HG03469 (cell line): ENCODE measurements around the gene OTUD5.
A peak's percentile ranks its signal among the peaks of the same experiment; 100 is the strongest.

Source experiments
- ATAC-seq: cut with Tn5 transposase; IDR thresholded peaks from one replicate; pipeline ENCODE4 v1.9.1; 2021; ENCODE audit warnings: mild to moderate bottlenecking, moderate library complexity, moderate number of reproducible peaks; ENCODE audit not compliant: unreplicated experiment

Gene OTUD5

DNA sequence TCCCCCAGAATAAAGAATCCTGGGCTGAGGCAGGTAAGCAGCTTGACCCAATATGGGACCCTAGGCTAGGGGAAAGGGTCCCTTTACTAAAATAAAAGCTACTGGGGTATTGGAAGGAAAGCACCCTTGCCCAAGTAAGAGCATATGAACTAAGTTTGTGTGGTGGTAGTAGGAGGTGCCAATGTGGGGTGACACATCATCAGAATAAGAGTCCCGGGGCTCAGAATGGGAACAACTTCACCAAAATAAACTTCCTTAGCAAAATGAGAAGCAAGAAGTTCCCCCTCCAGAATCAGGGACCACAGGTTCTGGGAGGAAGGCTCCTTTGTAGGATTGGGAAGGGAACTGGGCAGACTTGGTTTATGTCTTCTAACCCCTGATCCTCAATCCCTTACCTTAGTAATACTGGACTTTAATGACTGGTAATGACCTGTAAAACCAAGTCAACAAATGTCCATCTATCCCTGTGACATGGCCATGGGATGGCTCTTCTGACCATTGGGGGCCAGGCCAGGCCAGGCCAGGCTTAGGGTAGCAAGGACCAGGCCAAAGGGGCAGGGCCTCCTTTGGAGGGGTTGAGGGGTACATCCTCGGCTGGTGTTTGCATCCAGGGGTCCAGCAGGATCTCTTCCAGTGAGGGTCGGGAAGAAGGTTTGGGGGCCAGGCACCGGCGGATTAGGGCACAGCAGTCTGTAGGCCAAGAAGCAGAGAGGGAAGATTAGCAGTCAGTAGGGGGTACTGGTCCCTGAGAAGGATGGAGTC, 43.6 kb downstream of the OTUD5 start:
- no peak for ATAC-seq

DNA sequence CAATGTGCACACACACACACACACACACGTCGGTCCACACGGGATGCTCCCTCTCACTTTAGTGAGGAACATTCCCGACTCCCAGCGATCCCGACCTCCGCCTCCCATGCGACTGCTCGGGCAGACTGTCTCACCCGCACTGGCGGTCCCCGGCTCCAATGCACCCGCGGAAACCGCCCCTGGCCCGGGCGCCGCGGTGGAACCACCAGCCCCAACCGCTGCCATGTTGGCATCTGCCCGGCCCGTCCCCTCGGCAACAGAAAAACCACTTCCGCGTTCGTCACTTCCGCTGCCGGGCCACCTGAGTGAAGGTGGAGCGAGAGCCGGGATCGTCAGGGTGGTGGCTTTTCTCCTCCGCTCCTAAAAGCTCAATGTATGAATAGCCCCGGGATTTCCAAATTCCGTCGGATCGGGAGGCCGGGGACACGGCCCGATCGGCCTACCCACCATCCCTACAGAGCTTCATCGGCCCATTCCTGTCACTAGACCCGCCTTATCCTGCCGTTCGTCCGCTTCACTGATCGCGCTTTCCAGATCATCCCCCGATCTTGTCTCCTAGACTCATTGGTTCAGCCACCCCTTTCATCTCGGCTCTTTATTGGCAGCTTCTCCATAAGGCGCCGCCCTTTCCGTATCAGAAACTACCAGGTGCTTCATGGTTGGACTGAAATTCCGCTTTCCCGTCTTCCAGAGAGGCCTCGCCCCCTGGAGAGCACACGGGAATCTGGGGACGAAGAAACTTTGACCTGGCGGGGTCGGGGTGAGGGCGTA, 45.8 kb downstream of the OTUD5 start, which contains the start of gene SLC35A2:
Gene SLC35A2 (minus strand): TSS at position 235 of the 771 bp plus-strand sequence. CDS start 10 bp downstream, at position 225.
- no peak for ATAC-seq

DNA sequence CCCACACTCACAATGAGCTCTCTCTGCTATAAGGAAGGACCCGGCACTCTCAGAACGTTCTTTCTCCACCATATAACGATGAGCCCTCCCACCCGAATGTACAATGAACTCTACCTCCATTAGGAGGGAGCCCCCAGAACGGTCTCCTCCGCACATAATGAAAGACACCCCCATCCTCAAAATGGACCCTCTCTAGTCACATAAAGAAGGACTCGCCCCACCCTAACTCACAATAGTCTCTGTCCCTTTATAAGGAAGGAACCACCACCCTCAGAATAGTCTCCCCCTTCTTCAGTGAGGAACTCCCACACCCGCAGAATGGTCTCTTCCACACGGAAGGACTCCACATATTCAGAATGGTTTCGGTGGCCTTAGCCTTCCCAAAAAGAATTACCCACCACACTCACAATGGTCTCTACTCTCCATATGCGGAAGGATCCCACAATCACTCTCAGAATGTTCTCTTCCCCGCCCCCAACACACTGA, 46.4 kb downstream of the OTUD5 start:
- ATAC-seq = no peak

DNA sequence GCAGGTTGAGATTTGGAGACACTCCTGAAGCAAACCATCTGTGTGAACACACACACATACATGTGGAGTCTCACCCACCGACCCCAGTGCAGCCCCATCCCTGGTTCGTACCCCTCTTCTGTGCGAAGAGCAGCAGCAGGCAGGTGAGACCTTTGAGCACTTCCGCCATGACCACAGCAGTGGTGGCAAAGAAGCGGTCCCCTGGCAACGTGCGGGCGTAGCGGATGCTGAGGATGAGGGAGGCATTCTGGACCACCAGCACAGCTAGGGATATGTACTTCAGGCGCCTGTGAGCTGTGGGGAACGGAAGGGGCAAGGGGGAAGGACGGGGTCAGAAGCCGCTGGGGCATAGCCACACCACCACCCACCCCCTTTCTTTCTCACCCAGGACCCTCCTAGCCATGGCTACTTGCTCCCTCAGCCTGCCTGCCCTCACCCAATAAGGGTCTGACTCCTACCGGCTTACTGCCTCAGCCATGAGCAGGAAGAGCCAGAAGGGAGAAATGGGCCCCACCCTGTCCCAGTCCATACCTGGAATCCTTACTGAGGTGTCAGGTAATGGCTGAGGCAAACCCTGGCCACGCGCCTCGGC, 47.6 kb downstream of the OTUD5 start:
- ATAC-seq = no peak

DNA sequence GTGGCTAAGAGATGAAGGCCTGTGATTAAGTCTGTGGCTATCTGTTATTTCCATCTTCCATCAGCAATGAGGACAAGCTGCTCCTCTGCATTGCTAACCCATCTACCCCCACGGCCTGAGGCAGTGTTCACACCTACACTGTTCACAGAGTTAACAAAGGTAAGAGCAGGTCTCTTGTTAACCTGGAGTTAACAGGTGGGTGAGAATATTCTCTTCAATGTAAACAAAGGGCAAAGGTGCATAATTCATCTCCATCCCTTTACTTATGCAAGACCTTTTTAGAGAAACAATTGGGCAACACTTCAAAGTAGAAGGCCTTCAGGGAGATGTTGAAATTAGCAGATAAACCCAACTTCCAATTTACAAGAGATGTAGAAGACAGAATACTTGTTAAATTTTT, 48.8 kb downstream of the OTUD5 start:
- no peak for ATAC-seq

GRCh38 chrX:48905090-48905790, 52.2 kb downstream of the OTUD5 start:
- no peak for ATAC-seq

DNA sequence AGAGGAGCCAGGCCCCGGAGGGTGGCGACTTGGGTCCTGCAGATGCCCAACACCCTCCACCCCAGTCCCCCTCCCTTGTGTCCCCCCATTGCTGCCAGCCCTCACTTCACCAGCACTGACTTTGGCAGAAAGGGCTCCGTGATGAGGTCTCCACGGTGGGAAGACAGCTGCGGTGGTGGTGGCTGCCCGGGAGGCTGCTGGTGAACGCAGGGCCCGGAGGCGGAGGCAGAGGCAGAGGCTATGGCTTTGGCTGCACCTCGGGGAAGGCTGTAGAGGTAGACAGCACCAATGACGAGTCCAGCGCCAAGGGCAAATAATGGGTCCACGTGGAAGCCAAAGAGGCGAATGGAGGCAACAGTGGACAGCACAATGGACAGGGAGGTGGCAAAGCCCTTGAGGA, 52.8 kb downstream of the OTUD5 start:
- ATAC-seq = no peak

GRCh38 chrX:48904180-48904579, 53.2 kb downstream of the OTUD5 start:
- ATAC-seq = no peak

DNA sequence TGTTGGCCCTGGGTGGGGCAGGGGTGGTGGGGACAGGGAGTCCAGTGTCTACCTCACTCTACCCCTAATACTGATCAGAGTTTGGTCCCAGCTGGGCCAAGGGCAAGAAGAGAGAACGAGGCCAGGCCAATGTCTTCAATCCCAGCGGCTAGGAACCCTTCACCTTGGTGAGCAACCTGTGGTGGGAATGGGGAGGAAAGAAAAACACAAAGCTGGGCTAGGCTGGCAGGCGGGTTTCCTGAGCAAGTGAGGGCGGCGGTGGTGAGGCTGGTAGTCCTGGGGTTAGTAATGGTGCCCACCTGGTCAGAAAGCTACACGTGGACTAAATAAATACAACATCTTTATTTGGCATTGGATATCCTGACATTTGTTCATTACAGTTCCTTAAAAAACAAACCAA, 54.1 kb downstream of the OTUD5 start:
- no peak for ATAC-seq

- ATAC-seq = no peak
Measured at GRCh38 chrX:48902776-48903175, 54.6 kb downstream of the OTUD5 start.

GRCh38 chrX:48902135-48902534, 55.3 kb downstream of the OTUD5 start:
- ATAC-seq = no peak

GRCh38 chrX:48901069-48901468, 56.3 kb downstream of the OTUD5 start:
- ATAC-seq = no peak

DNA sequence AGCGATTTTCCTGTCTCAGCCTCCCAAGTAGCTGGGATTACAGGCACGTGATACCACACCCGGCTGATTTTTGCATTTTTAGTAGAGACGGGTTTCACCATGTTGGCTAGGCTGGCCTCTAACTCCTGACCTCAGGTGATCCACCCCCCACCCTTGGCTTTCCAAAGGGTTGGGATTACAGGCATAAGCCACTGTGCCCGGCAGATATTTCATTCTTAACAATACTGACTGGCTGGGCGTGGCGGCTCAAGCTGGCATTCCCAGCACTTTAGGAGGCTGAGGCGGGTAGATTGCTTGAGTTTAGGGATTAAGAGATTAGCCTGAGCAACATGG, 58.4 kb downstream of the OTUD5 start:
- ATAC-seq = no peak

- ATAC-seq = peak; percentile 88
Measured at GRCh38 chrX:48897625-48898306, 59.6 kb downstream of the OTUD5 start, which contains the start of the genes PQBP1 and TIMM17B. Gene PQBP1 (plus strand): TSS chrX:48897930. CDS start chrX:48898510, 580 bp downstream. Gene TIMM17B (minus strand): TSS chrX:48897768. CDS start chrX:48897749, 19 bp downstream.

- no peak for ATAC-seq
Measured at GRCh38 chrX:48897157-48897624, 60.2 kb downstream of the OTUD5 start.

DNA sequence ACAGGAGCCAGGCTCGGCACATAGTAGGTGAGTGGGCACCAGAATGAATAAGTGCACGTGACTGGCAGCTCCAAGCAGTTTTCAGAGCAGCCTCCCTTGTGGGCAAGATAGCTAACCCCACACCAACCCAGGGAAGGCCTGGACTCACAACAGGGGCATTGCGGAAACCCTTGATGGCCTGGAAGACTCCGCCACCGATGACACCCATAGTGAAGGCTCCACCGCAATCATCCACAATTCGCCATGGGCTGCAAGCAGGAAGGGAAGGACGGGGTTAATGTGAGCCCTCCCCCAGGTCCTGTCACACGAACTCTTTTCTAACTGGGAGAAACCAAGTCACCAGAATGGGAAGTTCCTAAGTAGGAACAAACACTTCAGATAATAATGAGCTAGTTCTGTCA, 60.8 kb downstream of the OTUD5 start:
- ATAC-seq = no peak

DNA sequence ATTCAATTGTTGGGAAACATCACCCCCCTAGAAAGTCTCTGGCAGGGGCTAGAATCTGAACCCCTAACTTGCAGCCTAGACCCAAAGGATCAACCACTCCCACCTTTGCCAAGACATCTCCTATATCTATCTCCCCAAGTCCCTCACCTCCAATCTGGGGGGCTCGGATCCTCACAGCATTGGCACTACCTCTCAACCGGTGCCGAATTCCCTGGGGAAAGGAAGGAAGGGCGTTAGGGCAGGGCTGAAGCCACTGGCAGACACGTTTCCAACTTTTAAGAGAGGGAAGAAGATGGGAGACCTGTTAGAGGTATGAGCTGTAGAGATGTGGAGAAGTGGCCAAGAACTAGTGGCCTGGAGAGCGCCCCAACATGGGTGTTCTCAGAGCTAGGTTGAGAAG, 62.5 kb downstream of the OTUD5 start:
- ATAC-seq = no peak

- no peak for ATAC-seq
Measured at GRCh38 chrX:48893556-48894348, 63.7 kb downstream of the OTUD5 start.

GRCh38 chrX:48892896-48893295, 64.5 kb downstream of the OTUD5 start:
- no peak for ATAC-seq
